Liver (tissue), 3 donors: Measurements from ENCODE around the gene CTXND1.

Source experiments
- ATF3 ChIP-seq: IDR thresholded peaks from 2 replicates; pipeline ENCODE4 v1.6.1; 2016; ENCODE audit warnings: antibody characterized with exemption
- CTCF ChIP-seq: fragments of 150-350 bp; IDR thresholded peaks from 2 replicates; pipeline ENCODE4 v1.5.1; 2017; ENCODE audit warnings: improper control_type of control experiment, low read depth, low read length; ENCODE audit not compliant: missing input control
- HNF4A ChIP-seq, 2 donors: conservative IDR thresholded peaks; 2 replicates each; pipeline ENCODE4 v1.6.1; 2016; ENCODE audit warnings: antibody characterized with exemption in 2 of 2, mild to moderate bottlenecking in 2 of 2
- NR2F2 ChIP-seq: IDR thresholded peaks from 2 replicates; pipeline ENCODE4 v1.6.1; 2016; ENCODE audit warnings: antibody characterized with exemption
- RAD21 ChIP-seq, 2 donors: IDR thresholded peaks; 2 replicates each; pipeline ENCODE4 v1.6.1; 2016; ENCODE audit warnings: antibody characterized with exemption in 2 of 2, mild to moderate bottlenecking in 2 of 2
- REST ChIP-seq: IDR thresholded peaks from 2 replicates; pipeline ENCODE4 v1.6.1; 2016; ENCODE audit warnings: antibody characterized with exemption, mild to moderate bottlenecking
- ZBTB33 ChIP-seq: IDR thresholded peaks from 2 replicates; pipeline ENCODE4 v1.6.1; 2016; ENCODE audit warnings: antibody characterized with exemption
- donor health status: healthy.
- donor health status: healthy.

GRCh38 chr15:80156176-80156720 lies 95.8 kb downstream of the CTXND1 start:
- no peak for TF ChIP-seq CTCF
- no peak for TF ChIP-seq NR2F2
- TF ChIP-seq REST: no peak
- TF ChIP-seq HNF4A (conservative IDR thresholded peaks at IDR 0.05): no peak
- TF ChIP-seq RAD21 (IDR thresholded peaks at IDR 0.05): no peak
- TF ChIP-seq ZBTB33: no peak
- no peak for TF ChIP-seq ATF3
